Neutrophil (primary cell): ENCODE results near the gene RUFY1.

Experiments
- H3K27ac ChIP-seq: fragments of 200-600 bp; sonication (generic); 2 replicates; pipeline ENCODE4 v1.5.1; 2016; ENCODE audit warnings: mild to moderate bottlenecking, moderate library complexity
- H3K27me3 ChIP-seq: fragments of 200-600 bp; sonication (generic); 2 replicates; pipeline ENCODE4 v1.6.0; 2016; ENCODE audit warnings: mild to moderate bottlenecking
- H3K36me3 ChIP-seq: fragments of 200-600 bp; sonication (generic); 2 replicates; pipeline ENCODE4 v1.5.1; 2017
- H3K4me1 ChIP-seq, 2 experiments: fragments of 200-600 bp in 1 of 2; sonication (generic) in 1 of 2; 1 replicate in 1 of 2; 2 replicates in 1 of 2; pipeline versions ENCODE4 v1.5.1 to v1.6.1; 2013 to 2016; ENCODE audit warnings: low read depth in 1 of 2, low read length in 1 of 2, mild to moderate bottlenecking in 1 of 2, moderate library complexity in 1 of 2; ENCODE audit not compliant: control insufficient read depth in 1 of 2, insufficient read depth in 1 of 2
- H3K4me3 ChIP-seq, 2 experiments: fragments of 200-600 bp in 1 of 2; sonication (generic) in 1 of 2; 1 replicate in 1 of 2; 2 replicates in 1 of 2; pipeline ENCODE4 v1.5.1; 2013 to 2016; ENCODE audit warnings: low read depth in 1 of 2, low read length in 1 of 2, mild to moderate bottlenecking in 1 of 2, moderate library complexity in 1 of 2
- H3K9me3 ChIP-seq: fragments of 200-600 bp; sonication (generic); 2 replicates; pipeline ENCODE4 v1.5.1; 2016
- TF ChIP-seq, protein P1 (sequence below): fragments of 200-600 bp; sonication (generic); IDR thresholded peaks from 2 replicates; pipeline ENCODE4 v1.5.1; 2016; ENCODE audit warnings: antibody characterized with exemption

RUFY1 gene

DNA sequence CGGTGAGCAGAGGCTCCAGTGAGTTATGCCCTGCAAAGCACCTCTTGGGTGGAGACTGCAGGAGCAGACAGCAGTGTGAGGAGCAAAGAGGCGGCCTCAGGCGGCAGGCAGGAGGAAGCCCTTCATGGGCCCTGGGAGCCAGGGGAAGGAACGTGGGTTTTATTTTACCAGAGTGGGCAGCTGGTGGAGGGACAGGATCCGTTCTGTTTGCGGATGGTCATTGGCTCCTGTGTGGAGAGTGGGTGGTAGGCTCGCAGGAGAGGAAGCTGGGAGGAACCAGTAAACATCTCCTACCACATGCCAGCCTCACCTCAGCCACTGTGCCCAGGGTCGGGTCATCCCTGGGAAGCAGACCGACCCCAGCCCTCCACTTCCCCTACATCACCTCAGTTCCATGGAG is 48.7 kb downstream of the RUFY1 start:
- H3K4me3 ChIP-seq = no peak overlapping the region
- TF ChIP-seq, protein P1, sequence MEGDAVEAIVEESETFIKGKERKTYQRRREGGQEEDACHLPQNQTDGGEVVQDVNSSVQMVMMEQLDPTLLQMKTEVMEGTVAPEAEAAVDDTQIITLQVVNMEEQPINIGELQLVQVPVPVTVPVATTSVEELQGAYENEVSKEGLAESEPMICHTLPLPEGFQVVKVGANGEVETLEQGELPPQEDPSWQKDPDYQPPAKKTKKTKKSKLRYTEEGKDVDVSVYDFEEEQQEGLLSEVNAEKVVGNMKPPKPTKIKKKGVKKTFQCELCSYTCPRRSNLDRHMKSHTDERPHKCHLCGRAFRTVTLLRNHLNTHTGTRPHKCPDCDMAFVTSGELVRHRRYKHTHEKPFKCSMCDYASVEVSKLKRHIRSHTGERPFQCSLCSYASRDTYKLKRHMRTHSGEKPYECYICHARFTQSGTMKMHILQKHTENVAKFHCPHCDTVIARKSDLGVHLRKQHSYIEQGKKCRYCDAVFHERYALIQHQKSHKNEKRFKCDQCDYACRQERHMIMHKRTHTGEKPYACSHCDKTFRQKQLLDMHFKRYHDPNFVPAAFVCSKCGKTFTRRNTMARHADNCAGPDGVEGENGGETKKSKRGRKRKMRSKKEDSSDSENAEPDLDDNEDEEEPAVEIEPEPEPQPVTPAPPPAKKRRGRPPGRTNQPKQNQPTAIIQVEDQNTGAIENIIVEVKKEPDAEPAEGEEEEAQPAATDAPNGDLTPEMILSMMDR = no peak

DNA sequence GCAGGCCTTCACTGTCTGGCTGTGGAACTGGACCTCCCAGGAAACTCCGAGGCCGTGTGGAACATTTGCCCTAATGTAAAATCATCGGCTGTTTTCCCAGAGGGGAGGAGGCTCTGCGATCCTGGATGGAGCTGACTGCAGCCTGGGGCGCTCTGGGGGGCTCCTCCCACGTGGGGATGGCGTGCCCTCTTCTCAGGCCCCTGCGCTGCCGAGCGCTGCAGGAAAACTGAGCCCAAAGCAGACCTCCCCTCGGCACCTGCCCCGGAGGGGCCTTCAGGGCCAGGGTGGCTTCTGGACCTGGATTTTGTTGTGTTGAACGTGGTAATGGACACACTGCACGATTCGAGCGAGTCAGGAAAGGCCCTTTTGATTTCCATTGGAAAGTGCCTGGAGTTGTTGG is 49.2 kb downstream of the RUFY1 start:
- no peak overlapping the region for H3K4me3 ChIP-seq
- H3K27me3 ChIP-seq = no peaks in the 10 kb centered on the region
- peaks cover 98% of the 10 kb centered on the region for H3K36me3 ChIP-seq

More for the DNA sequence above, 48.7 kb downstream of the RUFY1 start:
- Histone ChIP-seq H3K9me3 (no peaks in the 10 kb centered on the region), H3K27me3 (no peaks in the 10 kb centered on the region), H3K27ac (no peak overlapping the region), H3K4me1 (no peaks in the 10 kb centered on the region), H3K36me3 (peaks cover 98% of the 10 kb centered on the region)

DNA sequence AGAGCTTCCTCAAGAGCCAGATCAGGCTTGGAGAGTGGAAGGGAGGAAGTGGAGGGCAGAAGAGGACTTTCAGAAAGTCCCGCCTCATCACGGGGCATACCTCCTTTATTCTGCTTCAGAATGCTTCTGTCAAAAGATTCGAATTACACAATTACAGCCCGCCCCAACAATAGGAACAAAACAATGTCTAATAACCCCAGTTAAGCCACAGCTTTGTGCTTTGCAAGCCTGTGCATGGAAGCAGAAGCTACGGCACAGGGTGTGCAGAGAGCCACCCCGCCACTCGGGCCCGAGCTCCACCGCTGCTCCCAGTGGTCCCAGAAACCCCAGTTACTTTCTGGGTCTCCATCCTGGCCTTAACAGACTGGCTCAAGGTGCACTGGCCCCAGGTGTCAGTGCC is 49.6 kb downstream of the RUFY1 start:
- TF ChIP-seq, protein P1 = no peak
- Histone ChIP-seq H3K4me3 (no peak overlapping the region), H3K4me1 (no peaks in the 10 kb centered on the region), H3K9me3 (no peaks in the 10 kb centered on the region), H3K27me3 (no peaks in the 10 kb centered on the region), H3K36me3 (peaks cover 95% of the 10 kb centered on the region), H3K27ac (no peak overlapping the region)

More for the DNA sequence above, 49.2 kb downstream of the RUFY1 start:
- TF ChIP-seq, protein P1 = no peak
- Histone ChIP-seq H3K4me1 (no peaks in the 10 kb centered on the region), H3K27ac (no peak overlapping the region), H3K9me3 (no peaks in the 10 kb centered on the region)

DNA sequence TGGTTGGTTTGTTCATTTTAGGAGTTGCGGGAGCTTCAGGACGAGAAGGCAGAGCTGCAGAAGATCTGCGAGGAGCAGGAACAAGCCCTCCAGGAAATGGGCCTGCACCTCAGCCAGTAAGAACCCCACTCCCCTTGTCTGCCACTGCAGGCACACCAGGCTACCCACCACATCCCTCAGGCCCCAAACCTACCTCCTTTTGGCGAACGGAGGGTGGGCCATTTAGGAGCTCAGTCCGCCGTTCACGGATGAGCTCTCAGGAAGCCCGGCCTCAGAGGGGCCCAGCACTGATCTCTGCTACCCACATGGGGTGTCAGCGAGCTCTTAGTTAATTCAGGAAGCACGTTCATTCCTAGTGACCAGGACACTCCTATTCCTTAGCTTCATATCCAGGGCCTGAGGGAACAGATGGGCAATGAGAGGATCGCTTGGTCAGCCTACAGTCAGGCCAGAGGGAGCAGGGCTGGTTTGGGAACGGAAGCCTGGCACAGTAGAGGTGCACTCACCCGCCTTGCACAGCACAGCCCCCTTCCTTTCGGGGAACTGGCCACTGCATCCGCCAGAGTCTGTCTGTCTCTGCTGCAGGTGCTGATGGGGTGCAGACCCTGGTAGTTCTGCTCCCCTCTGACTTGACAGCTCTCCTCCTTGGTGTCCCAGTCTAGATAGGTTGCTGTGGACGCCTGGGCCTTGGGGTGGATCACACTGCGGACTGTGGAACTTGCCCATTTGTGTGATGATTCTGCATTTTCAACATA is 51.7 kb downstream of the RUFY1 start:
- TF ChIP-seq, protein P1 = no peak
- Histone ChIP-seq H3K9me3 (no peaks in the 10 kb centered on the region), H3K27me3 (no peaks in the 10 kb centered on the region), H3K27ac (no peak overlapping the region), H3K36me3 (peaks cover 95% of the 10 kb centered on the region), H3K4me1 (no peaks in the 10 kb centered on the region), H3K4me3 (no peak overlapping the region)

DNA sequence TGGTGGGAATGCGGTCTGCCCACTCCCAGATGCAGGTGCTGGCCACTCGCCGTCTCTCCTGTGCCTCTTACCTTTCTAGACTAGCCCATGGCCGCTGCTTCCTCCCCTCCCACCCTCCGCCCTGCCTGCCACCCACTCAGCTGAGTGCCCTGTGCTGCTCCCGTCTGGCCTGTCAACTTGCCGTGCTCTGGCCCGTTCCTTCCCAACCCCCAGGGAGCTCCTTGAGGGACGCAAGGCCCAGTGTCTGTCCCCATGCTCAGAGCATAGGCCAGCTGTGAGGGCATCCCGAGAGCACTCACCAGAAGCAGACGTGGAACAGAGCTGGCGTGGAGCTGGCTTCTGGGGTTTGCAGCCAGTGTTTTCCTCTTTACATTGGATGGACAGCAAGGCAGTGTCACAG is 53.0 kb downstream of the RUFY1 start:
- TF ChIP-seq, protein P1 = no peak
- Histone ChIP-seq H3K4me3 (no peak overlapping the region), H3K27me3 (no peaks in the 10 kb centered on the region), H3K27ac (no peak overlapping the region), H3K36me3 (peaks cover 95% of the 10 kb centered on the region), H3K4me1 (peaks cover 3 to 4% of the 10 kb centered on the region in 2 experiments), H3K9me3 (no peaks in the 10 kb centered on the region)
